Measurements from ENCODE around the gene C8G.

The C8G gene

DNA sequence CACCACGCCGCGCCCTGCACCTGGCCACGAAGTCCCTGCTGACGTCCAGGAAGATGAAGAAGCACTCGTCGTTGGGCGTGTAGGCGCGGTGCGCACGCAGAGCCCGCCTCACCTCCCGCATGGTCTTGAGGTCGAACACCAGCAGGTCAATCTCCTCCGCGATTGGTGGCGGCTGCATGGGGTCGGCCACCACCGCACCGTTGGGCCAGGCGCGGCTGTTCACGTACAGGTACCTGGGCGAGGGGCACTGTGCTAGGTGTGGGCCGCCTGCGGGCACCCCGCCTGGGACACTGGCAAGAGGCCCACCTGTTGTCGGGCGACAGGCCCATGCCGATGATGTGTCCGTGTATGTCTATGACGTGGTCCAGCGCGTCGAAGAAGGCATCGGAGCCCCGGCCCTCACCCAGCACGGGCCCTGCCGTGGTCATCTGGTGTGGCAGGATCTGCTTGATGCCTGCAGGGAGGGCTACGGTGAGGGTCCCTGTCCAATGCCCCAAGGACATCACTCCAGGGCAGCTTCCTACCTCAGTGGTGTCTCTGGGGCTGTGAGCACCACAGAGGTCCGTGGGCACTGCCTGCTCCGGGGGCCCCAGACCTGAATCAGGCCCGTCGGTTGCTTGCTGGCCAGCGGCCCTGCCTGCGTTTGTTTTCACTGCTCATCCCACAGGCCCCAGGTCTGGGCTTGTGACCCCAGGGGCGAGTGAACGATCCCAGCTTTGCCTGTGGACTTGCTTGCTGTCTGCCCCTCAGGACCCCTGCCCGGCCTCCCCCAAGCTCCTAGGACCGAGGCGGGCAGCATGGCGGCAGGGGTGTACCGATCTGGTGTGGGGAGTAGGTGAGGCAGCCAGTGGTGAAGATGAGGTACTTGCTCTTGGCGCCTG is 3.6 kb upstream of the C8G start:
- no peak for DNase-seq
- TF ChIP-seq GATA1 (IDR thresholded peaks at IDR 0.05; ENCODE audit: low read depth, low read length) (no peak), POLR2A (IDR thresholded peaks at IDR 0.05; ENCODE audit: low read length) (no peak)

DNA sequence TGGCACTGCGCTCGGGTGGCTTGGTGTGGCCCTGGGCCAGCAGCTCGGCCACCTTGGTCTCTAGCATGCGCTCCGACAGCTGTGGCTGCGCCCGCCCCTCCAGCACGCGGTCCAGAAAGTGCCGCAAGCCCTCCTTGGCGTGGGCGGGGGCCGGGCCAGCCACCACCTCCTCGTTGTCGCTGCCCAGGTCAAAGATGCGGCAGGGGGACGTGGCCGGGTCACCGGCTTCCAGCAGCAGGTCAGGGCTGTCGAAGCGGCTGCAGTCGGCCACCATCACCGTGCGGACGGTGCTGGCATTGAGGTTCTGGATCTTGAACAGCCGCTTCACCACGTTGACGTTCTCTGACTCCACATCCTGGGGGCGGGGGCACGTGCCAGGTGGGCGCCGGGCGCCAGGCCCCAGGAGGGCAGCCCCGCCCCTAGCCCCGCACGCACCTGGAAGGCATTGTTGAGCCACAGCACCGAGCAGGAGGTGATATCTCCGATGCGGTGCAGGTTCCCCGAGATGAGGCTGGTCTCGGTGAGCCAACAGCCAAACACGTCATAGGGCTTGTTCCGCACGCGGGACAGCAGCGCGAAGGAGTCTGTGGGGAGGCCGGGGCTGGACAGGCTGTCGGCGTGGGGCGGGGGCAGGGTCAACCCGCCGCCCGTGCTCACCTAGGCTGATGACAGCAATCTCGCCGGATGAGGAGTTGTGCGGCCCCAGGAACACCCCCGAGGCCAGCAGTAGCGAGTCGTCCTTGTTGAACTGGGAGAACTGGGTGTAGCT is 2.7 kb upstream of the C8G start:
- TF ChIP-seq GATA1 (IDR thresholded peaks at IDR 0.05; ENCODE audit: low read depth, low read length), result no peak
- TF ChIP-seq POLR2A (IDR thresholded peaks at IDR 0.05; ENCODE audit: low read length), result no peak
- no peak for DNase-seq

DNA sequence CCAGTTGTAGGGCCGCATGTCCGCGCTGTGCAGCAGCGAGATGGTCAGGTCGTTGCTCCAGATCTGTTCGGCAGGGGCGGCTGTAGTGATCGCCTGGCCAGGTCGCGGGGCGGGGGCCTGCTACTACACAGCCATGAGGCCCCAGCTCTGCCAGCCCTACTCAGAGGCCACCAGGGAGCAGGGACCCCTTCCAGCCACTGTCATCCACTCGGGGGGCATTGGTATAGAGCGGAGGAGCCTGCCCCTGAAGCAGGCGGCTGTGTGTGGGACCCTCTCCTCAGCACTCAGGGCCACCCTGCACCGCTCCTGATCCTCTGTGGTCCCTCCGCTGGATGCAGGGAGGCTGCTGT is 2.2 kb upstream of the C8G start:
- no peak for TF ChIP-seq POLR2A (IDR thresholded peaks at IDR 0.05; ENCODE audit: low read length)
- TF ChIP-seq GATA1 (IDR thresholded peaks at IDR 0.05; ENCODE audit: low read depth, low read length), result no peak
- no peak for DNase-seq

DNA sequence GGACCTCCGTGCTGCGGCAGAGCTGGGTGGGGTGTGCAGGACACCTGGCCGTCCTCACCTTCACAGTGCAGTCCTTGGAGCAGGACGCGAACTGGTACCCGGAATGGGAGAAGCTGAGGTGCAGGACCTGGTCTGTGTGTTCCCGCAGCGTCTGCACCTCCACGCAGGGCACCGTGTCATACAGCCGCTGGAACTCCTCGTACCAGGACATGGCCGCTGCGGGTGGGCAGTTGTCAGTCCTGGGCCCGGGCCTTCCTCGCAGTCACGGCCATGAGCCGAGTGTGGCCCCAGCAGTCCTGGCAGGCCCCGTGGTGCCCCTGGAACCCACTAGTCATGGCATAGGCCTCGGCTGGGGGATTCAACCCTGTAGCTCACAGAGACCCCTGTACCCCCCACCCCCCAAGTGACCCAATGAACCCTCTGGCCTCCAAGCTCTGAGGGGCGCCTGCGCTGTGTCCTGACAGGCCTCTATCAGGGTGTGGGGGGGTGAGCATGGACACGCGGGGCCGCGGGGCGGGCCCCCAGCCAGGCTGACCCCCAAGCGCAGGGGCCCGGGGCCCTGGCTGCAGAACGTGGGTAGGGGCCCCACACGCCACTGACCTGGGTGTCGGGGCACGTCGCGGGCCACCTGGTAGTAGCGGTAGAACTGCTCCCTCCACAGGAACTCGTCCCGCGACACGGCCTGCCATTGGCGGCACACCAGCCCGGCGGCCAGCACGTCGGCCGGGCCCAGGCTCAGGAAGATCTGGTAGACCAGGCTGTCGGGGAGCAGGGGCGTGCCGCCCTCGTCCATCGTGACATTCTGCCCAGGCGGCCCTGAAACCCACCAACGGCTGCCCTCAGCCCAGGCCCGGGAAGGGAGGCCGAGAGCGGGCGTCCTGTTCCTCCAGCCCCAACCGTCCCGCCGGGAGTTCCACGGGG is 1.5 kb upstream of the C8G start:
- DNase-seq, result peak; percentile 74 to 82
- no peak for TF ChIP-seq GATA1 (IDR thresholded peaks at IDR 0.05; ENCODE audit: low read depth, low read length)
- TF ChIP-seq POLR2A (IDR thresholded peaks at IDR 0.05; ENCODE audit: low read length), result no peak

DNA sequence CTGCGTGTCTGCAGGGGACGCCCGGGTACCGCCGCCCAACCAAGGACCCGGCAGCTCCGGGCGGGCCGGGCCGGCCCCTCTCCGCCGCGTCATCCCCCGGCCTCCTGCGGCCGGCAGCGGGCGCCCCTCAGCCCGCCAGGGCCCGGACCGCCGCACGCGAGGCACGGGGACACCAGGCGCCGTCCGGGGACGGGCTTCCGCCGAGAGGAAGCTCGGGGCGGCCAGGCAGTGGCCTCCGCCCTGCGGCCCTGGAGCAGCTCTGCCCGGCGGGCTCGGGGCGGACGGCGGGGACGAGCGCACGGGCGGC is 878 bp upstream of the C8G start:
- DNase-seq, result peak in 1 of 2 experiments; percentile 88
- TF ChIP-seq POLR2A (IDR thresholded peaks at IDR 0.05; ENCODE audit: low read length) (no peak), GATA1 (IDR thresholded peaks at IDR 0.05; ENCODE audit: low read depth, low read length) (no peak)

DNA sequence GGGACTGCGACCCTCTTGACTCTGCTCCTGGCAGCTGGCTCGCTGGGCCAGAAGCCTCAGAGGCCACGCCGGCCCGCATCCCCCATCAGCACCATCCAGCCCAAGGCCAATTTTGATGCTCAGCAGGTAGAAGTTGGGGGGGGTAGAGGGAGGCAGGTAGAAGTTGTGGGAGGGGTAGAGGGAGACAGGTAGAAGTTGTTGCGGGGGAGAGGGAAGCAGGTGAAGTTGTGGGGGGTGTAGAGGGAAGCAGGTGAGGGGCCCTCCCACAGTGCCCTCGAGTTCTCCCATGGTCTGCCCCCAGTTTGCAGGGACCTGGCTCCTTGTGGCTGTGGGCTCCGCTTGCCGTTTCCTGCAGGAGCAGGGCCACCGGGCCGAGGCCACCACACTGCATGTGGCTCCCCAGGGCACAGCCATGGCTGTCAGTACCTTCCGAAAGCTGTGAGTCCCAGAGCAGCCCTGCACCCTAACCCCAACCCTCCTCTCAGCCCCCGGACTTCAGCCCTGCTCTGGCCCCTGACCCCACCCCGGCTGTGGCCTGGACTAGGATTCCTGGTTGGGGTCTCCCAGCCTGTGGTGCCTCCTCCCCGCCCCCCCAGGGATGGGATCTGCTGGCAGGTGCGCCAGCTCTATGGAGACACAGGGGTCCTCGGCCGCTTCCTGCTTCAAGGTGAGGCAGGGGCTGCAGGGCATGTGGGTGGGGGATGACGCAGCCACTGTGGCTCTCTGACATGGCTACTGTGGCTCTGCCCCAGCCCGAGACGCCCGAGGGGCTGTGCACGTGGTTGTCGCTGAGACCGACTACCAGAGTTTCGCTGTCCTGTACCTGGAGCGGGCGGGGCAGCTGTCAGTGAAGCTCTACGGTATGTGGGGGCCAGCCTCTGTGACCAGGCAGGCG is 537 bp downstream of the C8G start:
- no peak for DNase-seq
- no peak for TF ChIP-seq GATA1 (IDR thresholded peaks at IDR 0.05; ENCODE audit: low read depth, low read length)
- no peak for TF ChIP-seq POLR2A (IDR thresholded peaks at IDR 0.05; ENCODE audit: low read length)

DNA sequence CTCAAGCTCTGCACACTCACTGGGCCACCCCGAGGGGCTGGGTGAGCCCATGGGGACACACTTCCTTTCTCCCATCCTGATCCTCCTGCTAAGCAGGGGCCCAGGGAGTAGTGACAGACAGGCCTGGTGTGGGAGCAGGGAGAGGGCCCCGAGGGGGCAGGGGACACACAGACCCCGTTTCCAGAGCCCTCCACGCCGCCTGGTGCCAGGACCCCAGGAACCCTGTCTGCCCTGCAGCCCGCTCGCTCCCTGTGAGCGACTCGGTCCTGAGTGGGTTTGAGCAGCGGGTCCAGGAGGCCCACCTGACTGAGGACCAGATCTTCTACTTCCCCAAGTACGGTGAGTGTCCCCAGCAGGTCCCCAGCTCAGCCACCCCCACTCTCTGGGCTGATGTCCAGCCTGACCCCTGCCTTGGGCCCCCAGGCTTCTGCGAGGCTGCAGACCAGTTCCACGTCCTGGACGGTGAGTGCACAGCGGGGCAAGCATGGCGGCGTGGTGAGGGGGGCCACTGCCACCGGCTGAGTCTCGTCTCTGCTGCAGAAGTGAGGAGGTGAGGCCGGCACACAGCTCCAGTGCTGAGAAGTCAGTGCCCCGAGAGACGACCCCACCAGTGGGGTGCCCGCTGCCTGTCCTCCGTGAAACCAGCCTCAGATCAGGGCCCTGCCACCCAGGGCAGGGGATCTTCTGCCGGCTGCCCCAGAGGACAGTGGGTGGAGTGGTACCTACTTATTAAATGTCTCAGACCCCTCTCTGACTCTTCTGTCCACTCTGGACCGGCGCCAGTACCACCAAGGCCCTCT is 1.4 kb downstream of the C8G start:
- no peak for DNase-seq

DNA sequence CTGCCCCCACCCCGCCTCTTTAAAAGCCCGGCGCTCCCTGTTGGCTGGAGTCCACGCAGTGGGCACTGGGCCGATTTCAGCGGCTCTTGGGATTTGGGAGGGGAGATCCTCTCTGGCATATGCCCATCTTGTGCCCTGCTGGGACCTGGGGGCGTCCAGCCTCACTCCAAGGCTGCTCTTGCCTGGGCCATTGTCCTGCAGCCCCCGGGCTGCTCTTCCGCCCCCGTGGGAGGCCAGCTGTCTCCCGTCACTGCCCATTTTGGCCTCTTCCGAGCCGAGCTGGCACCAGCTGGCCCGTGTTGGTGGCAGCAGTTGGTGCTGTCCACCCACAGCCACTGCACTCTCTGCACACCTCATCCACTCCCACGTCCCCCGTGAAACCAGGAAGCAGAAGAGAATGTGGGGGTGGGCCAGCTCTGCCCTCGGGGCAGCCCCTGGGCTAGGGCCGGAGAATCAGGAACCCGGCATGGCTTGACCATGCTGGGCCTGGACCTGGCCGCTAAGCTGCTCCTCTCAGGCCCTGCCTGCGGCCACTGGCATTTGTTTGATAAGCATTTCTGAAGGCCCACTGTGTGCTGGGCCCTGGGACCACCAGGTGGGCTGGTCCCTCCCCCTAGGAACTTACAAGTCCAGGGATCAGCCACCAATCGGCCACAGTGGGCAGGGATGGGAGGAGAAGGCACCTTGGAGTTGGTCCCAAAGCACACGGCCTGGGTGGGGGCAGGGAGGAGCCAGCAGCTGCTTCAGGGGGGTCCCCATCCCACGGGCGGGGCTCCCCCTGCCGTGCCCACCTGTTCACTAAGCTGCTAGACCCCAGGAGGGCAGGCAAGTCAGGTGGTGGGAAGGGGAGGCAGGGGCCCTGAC is 2.2 kb downstream of the C8G start:
- DNase-seq, result no peak
- TF ChIP-seq POLR2A (IDR thresholded peaks at IDR 0.05; ENCODE audit: low read length) (no peak), GATA1 (IDR thresholded peaks at IDR 0.05; ENCODE audit: low read depth, low read length) (no peak)

More for the DNA sequence above, 1.4 kb downstream of the C8G start:
- TF ChIP-seq GATA1 (IDR thresholded peaks at IDR 0.05; ENCODE audit: low read depth, low read length) (no peak), POLR2A (IDR thresholded peaks at IDR 0.05; ENCODE audit: low read length) (no peak)

DNA sequence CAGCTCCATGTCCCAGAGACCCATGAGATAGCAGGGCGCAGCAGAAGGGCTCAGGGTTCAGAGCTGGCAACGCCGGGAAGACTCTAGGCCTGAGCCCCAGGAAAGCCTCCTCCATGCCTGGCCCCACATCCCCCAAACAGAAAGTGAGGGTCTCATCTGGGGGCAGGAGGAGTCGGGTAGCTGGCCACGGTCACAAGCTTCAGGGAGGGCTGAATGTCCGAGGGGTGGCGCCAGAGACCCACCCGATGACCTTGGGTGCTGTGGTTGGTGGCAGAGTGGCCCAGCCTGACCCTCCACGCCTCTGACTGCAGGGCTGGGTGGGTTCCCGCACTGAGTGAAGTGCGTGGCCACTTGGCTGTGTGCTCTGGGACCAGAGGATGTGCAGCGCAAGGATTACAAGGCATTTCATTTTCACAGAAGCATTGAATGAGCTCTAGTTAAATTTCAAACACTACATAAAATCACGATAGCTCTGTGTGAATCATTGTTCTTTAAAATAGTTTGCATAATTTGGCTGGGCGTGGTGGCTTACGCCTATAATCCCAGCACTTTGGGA is 3.0 kb downstream of the C8G start:
- peak; percentile 56 to 58 for DNase-seq
- TF ChIP-seq GATA1 (IDR thresholded peaks at IDR 0.05; ENCODE audit: low read depth, low read length), result no peak
- no peak for TF ChIP-seq POLR2A (IDR thresholded peaks at IDR 0.05; ENCODE audit: low read length)

DNA sequence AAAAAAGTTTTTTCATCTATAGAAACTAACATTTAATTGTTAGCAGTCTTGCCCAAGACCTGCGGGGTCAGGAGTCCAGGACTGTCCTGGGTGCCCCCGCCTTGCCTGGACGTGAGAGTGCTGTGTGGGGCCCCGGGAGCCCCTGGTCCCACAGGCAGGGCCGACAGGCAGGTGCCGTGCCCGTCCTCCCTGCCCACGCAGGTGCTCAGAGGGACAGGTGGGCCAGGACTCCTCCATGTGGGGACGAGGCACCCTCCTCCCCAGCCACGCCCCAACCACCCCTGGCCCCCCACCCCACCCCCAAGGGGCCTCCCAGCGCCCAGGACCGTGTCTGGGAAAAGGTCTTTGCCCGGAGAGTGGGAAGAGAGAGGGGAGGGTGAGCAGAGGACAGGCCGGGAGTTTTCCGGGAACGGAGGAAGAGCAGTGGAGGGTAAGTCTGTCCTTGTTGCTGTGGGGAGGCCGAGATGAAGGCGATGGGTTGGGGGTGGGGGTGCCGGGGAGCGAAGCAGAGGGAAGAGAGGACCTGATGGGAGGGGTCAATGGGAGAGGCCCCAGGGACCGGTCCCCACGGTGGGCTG is 4.3 kb downstream of the C8G start:
- no peak for DNase-seq
- TF ChIP-seq GATA1 (IDR thresholded peaks at IDR 0.05; ENCODE audit: low read depth, low read length) (no peak), POLR2A (IDR thresholded peaks at IDR 0.05; ENCODE audit: low read length) (no peak)

All from erythroblast (primary cell).